Bronchial epithelial cell (primary cell): Measurements from ENCODE around the gene EPM2A. TPM values are rescaled to one million over a fixed set of nuclear protein-coding genes. Genes with fewer than 3 reads are reported as not detected.

Experiments
- DNase-seq: peaks from one replicate; pipeline ENCODE4 v3.0.0-alpha.2; 2010; ENCODE audit warnings: low read depth
- FAIRE-seq: peaks from 2 replicates; lab custom pipeline; 2011; peaks lifted over from hg19 to GRCh38; lab: Jason Lieb, UNC
- H3K27me3 ChIP-seq: 2 replicates; pipeline ENCODE4 v1.5.1; 2011; ENCODE audit warnings: low read length; ENCODE audit not compliant: control insufficient read depth, insufficient read depth
- H3K36me3 ChIP-seq: 2 replicates; pipeline ENCODE4 v1.5.1; 2011; ENCODE audit warnings: low read length; ENCODE audit not compliant: control insufficient read depth, insufficient read depth
- H3K4me3 ChIP-seq: 2 replicates; pipeline ENCODE4 v1.5.1; 2011; ENCODE audit warnings: mild to moderate bottlenecking, low read depth, low read length, control low read depth
- total RNA-seq: library from RNA; depleted of rRNA; stranded (reverse); fragments of >200 nt; gene quantifications from 2 replicates; pipeline ENCODE4 v1.2.1, GENCODE V29; 2014
- TF ChIP-seq, protein P1 (sequence below): IDR thresholded peaks from 2 replicates; pipeline ENCODE4 v1.5.1; 2011; ENCODE audit warnings: mild to moderate bottlenecking, moderate library complexity, low read length, control low read depth, inconsistent platforms; ENCODE audit not compliant: insufficient read depth, severe bottlenecking

Gene EPM2A
- total RNA-seq, 1 donor from 2014 or later: 3.7 TPM

GRCh38 chr6:145690969-145691368 is 44.4 kb downstream of the EPM2A start:
- DNase-seq: no peak
- Histone ChIP-seq H3K4me3 (no peak overlapping the region), H3K27me3 (no peaks in the 10 kb centered on the region), H3K36me3 (no peaks in the 10 kb centered on the region)
- TF ChIP-seq, protein P1, sequence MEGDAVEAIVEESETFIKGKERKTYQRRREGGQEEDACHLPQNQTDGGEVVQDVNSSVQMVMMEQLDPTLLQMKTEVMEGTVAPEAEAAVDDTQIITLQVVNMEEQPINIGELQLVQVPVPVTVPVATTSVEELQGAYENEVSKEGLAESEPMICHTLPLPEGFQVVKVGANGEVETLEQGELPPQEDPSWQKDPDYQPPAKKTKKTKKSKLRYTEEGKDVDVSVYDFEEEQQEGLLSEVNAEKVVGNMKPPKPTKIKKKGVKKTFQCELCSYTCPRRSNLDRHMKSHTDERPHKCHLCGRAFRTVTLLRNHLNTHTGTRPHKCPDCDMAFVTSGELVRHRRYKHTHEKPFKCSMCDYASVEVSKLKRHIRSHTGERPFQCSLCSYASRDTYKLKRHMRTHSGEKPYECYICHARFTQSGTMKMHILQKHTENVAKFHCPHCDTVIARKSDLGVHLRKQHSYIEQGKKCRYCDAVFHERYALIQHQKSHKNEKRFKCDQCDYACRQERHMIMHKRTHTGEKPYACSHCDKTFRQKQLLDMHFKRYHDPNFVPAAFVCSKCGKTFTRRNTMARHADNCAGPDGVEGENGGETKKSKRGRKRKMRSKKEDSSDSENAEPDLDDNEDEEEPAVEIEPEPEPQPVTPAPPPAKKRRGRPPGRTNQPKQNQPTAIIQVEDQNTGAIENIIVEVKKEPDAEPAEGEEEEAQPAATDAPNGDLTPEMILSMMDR: no peak
- FAIRE-seq: no peak

- TF ChIP-seq, protein P1: no peak
- Histone ChIP-seq H3K4me3 (no peak overlapping the region), H3K27me3 (no peaks in the 10 kb centered on the region), H3K36me3 (no peaks in the 10 kb centered on the region)
- DNase-seq: no peak
- no peak for FAIRE-seq
Measured at GRCh38 chr6:145689529-145689928, 45.8 kb downstream of the EPM2A start.

- Histone ChIP-seq H3K4me3 (no peak overlapping the region), H3K27me3 (no peaks in the 10 kb centered on the region), H3K36me3 (no peaks in the 10 kb centered on the region)
- TF ChIP-seq, protein P1: no peak
- DNase-seq: peak; percentile 81
- no peak for FAIRE-seq
Measured at GRCh38 chr6:145688493-145688905, 46.8 kb downstream of the EPM2A start.

- DNase-seq: no peak
- TF ChIP-seq, protein P1: no peak
- FAIRE-seq: no peak
- no peaks in the 10 kb centered on the region for H3K27me3 ChIP-seq
- H3K4me3 ChIP-seq: no peak overlapping the region
- H3K36me3 ChIP-seq: no peaks in the 10 kb centered on the region
Measured at GRCh38 chr6:145685932-145686331, 49.4 kb downstream of the EPM2A start.

- Histone ChIP-seq H3K36me3 (no peaks in the 10 kb centered on the region), H3K27me3 (no peaks in the 10 kb centered on the region), H3K4me3 (no peak overlapping the region)
- TF ChIP-seq, protein P1: no peak
- DNase-seq (no peak), FAIRE-seq (no peak)
Measured at GRCh38 chr6:145681965-145682364, 53.4 kb downstream of the EPM2A start.

- TF ChIP-seq, protein P1: no peak
- H3K36me3 ChIP-seq: no peaks in the 10 kb centered on the region
- no peak for FAIRE-seq
- no peak for DNase-seq
- H3K4me3 ChIP-seq: no peak overlapping the region
- H3K27me3 ChIP-seq: no peaks in the 10 kb centered on the region
Measured at GRCh38 chr6:145673504-145673903, 61.8 kb downstream of the EPM2A start.
